Panc1 (cell line): ENCODE measurements around the gene ZNF585A.

ENCODE experiments used
- CTCF ChIP-seq: fragments of 450-650 bp; IDR thresholded peaks from 2 replicates; pipeline ENCODE4 v1.5.1; 2017; ENCODE audit warnings: mild to moderate bottlenecking
- POLR2AphosphoS5 ChIP-seq: IDR thresholded peaks from 2 replicates; pipeline ENCODE4 v1.6.1; 2012; ENCODE audit warnings: mild to moderate bottlenecking, low read depth, low read length, moderate library complexity

- TF ChIP-seq CTCF (no peak), POLR2AphosphoS5 (no peak)
Observed at GRCh38 chr19:37098570-37098969, 73.9 kb downstream of the ZNF585A start.
